T1000 (cell line): Measurements from ENCODE around the gene DEFB131B.
"Not testable (repeated sequence)": the region's sequence is repeated elsewhere in the genome, so short reads cannot be mapped to it uniquely, and the experiment has no call there.

Experiments
- DNase-seq: peaks from one replicate; lab custom pipeline; 2025; ENCODE audit warnings: mixed read lengths; lab: John Stamatoyannopoulos, UW

The DEFB131B gene

GRCh38 chr11:71911321-71911985 is 33.2 kb downstream of the DEFB131B start:
- DNase-seq, result not testable (repeated sequence)

GRCh38 chr11:71911986-71912340 is 33.7 kb downstream of the DEFB131B start:
- not testable (repeated sequence) for DNase-seq

DNA sequence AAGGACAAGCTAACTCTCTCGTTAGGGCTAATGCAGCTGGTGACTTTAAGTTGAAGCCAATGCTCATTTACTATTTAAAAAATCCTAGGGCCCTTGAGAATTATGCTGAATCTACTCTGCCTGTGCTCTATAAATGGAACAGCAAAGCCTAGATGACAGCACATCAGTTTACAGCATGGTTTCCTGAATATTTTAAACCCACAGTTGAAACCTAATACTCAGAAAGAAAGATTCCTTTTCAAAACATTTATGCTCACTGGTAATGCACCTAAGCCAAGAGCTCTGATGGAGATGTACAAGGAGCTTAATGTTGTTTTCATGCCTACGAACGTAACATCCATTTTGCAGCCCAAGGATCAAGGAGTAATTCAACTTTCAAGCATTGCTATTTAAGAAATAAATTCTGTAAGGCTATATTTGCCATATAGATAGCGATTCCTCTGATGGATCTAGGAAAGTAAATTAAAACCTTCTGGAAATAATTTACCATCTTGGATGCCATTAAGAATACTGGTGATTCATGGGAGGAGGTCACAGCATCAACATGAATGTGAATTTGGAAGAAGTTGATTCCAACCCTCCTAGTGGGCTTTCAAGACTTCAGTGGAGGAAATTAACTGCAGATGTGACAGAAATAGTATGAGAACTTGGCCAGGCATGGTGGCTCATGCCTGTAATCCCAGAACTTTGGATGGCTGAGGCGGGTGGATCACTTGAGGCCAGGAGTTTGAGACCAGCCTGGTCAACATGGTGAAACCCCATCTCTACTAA is 35.7 kb downstream of the DEFB131B start:
- DNase-seq, result no peak

DNA sequence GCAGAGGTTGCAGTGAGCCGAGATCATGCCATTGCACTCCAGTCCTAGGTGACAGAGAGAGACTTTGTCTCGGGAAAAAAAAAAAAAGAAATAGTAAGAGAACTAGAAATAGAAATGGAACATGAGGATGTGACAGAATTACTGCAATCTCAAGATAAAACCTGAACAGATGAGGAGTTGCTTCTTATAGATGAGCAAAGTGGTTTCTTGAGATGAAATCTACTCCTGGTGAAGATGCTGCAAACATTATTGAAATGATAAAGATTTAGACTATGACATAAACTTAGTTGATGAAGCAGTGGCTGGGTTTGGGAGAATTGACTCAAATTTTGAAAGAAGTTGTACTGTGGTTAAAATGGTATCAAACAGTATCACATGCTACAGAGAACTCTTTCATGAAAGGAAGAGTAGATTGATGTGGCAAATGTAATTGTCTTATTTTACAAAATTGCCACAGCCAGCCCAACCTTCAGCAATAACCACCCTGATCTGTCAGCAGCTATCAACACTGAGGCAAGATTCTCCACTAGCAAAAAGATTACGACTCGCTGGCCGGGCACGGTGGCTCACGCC is 36.5 kb downstream of the DEFB131B start:
- DNase-seq, result no peak

- DNase-seq, result no peak
Measured at GRCh38 chr11:71917646-71918140, 39.4 kb downstream of the DEFB131B start.

DNA sequence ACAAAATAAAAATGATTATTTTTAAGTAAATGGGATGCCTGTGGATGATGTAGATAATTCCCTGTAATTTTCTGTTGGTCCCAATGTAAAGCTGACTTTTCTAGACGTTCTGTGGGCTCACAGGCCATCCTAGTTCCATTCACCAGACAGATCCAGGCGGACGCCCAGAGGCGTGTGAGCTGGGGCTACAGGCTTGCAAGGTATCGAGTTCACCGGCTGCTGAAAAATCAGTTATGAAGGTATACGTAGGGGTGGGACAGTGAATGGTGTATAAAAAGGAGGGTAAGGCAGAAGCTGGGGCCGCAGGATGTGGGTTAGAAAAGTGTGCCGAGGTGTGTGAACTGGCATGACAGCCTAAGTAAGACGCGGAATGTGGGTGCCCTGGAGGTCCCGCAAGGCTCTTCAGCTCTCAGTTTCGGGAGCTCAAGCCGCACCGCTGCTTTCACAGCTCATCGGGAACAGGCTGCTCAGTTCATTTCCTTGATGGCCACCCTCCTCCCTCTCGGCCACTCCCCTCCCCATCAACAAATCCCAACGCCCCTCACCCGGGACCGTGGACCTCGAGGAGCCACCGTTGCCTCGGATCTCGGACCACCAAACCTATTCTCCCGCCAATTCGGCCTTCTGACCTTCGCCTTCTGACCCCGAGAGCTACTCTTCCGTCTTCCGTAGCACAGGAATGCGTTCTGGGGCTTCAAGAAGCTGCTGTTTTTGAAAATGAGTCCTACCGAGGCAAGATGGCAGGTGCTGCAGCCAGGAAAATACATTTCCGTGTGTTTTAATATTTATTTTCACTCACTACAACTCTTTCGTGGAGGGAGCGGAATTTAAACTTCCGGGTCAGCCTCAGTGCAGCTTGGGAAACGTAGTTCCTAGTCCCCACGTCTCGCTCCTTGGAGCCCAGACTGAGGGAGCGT is 49.8 kb downstream of the DEFB131B start, which contains the start of gene XNDC1N:
XNDC1N (minus strand) TSS at position 775 of the 917 bp plus-strand sequence. CDS start 5,241 bp downstream, outside the sequence.
- peak; percentile 87 for DNase-seq

GRCh38 chr11:71928737-71929443 is 50.6 kb downstream of the DEFB131B start, which contains the start of gene RNF121:
Gene RNF121 (plus strand): TSS chr11:71929046. CDS start chr11:71929062, 16 bp downstream.
- peak; percentile 88 for DNase-seq

DNA sequence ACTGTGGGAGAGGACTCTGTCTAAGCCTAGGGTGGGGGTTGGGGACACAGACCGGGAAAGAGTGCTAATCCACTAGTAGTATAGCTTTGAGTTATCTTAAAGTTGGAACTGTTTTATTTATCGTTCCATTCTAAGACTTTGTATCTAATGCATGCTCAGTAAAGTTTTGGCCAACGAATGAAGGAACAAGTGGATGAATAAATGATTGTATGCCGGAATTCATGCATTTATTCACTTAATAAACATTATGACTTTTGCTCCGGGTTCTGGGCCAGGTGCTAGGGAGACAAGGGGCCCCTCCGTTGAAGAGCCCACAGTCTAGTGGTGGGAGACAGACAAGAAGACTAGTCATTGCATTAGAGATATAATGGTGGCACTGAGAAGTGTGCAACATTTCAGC is 51.2 kb downstream of the DEFB131B start:
- DNase-seq, result no peak

DNA sequence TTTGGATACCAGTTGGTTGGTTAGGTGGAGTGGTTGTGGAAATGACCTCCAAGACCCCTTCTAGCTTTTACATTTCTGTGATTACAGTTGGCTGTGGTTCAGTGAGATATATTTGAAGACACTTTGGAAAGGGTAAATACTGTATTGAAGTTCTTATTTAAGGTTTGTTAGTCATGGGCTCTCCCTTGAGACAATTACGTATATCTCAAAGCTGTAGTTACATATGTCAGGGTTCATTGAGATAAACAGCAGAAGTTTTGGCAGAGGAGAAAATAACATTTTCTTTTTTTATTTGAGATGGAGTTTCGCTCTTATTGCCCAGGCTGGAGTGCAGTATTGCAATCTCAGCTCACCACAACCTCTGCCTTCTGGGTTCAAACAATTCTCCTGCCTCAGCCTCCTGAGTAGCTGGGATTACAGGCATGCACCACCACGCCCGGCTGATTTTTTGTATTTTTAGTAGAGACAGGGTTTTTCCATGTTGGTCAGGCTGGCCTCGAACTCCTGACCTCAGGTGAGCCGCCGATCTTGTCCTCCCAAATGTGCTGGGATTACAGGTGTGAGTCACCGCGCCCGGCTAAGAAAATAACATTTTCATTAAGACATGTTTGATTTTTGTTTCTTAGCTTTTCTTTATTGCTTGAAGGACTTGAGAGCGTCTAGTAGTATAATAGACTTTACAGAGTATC is 52.4 kb downstream of the DEFB131B start:
- no peak for DNase-seq

DNA sequence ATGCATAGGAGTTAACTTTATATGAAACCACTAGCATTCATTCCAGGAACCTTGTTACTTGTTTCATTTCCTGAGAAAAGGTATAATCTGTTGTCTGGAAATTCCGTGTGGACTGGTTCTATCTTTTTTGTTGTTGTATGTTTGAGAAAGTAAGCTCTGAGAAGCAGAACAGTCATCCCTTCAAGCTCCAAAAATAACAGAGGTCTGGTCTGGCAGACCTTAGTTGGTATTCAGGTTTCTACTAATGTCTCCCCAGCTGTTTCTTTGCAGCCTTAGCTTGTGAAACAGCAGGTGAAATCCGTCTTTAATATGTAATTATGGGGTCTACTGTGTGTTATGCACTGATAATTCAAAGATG is 53.0 kb downstream of the DEFB131B start:
- DNase-seq, result no peak

GRCh38 chr11:71933141-71933933 is 55.1 kb downstream of the DEFB131B start:
- DNase-seq, result no peak
